Left ventricle myocardium inferior (tissue), 1 donor: ENCODE data around the gene CCDC183. TPM values are rescaled to one million over a fixed set of nuclear protein-coding genes. Genes with fewer than 3 reads are reported as not detected.
"Not testable (repeated sequence)": the region's sequence is repeated elsewhere in the genome, so short reads cannot be mapped to it uniquely, and the experiment has no call there.

Experiments
- DNase-seq: peaks from one replicate; pipeline ENCODE4 v3.0.0-alpha.2; 2020
- H3K27ac ChIP-seq: fragments of 200-600 bp; replicated peaks from 2 replicates; pipeline ENCODE4 v1.8.0; 2021
- H3K27me3 ChIP-seq: fragments of 200-600 bp; 2 replicates; pipeline ENCODE4 v1.8.0; 2021; ENCODE audit warnings: low read depth
- H3K36me3 ChIP-seq: fragments of 200-600 bp; 2 replicates; pipeline ENCODE4 v1.8.0; 2021
- H3K4me1 ChIP-seq: fragments of 200-600 bp; 2 replicates; pipeline ENCODE4 v1.8.0; 2021
- H3K4me3 ChIP-seq: fragments of 200-600 bp; 2 replicates; pipeline ENCODE4 v1.8.0; 2021; ENCODE audit warnings: mild to moderate bottlenecking, moderate library complexity
- H3K9me3 ChIP-seq: fragments of 200-600 bp; replicated peaks from 2 replicates; pipeline ENCODE4 v1.8.0; 2021
- CTCF ChIP-seq: fragments of 200-600 bp; IDR thresholded peaks from 2 replicates; pipeline ENCODE4 v1.8.0; 2021; ENCODE audit warnings: antibody characterized with exemption, mild to moderate bottlenecking, borderline replicate concordance
- intact Hi-C: fragments of 100-400 bp; cut with micrococcal nuclease; formaldehyde crosslinking; loops from one replicate; pipeline ENCODE4 v1.11.0; 2022
- total RNA-seq: library from RNA; stranded (reverse); fragmentation: NEBNext Ultra II Directional; extraction: Animal tissue kit (Norgen Biotek cat#: 25700); gene quantifications from one replicate; pipeline ENCODE4 v1.2.1, GENCODE V29; 2021
- donor health status: DM: no; HTN: yes; CAD: no; lungs with severe emphysema.

CCDC183 gene
- total RNA-seq, 1 donor from 2014 or later, result 2.1 TPM

- intact Hi-C loops, result no loop called here
- peaks cover 36% of the 10 kb centered on the region for H3K4me1 ChIP-seq
- H3K4me3 ChIP-seq, result no peak overlapping the region
- no peak for TF ChIP-seq CTCF
- DNase-seq, result no peak
- H3K27ac ChIP-seq, result no peak overlapping the region
- H3K9me3 ChIP-seq, result no peaks in the 10 kb centered on the region
- H3K27me3 ChIP-seq, result peaks cover 16% of the 10 kb centered on the region
- H3K36me3 ChIP-seq, result peaks cover 56% of the 10 kb centered on the region
These were observed 43.3 kb downstream of the CCDC183 start for GRCh38 chr9:136839229-136840139.

- H3K36me3 ChIP-seq, result peaks cover 51% of the 10 kb centered on the region
- no peak overlapping the region for H3K27ac ChIP-seq
- no peak for DNase-seq
- peaks cover 40% of the 10 kb centered on the region for H3K4me1 ChIP-seq
- intact Hi-C loops, result no loop called here
- H3K4me3 ChIP-seq, result no peak overlapping the region
- no peak for TF ChIP-seq CTCF
- no peaks in the 10 kb centered on the region for H3K9me3 ChIP-seq
- H3K27me3 ChIP-seq, result peaks cover 21% of the 10 kb centered on the region
These were observed 44.2 kb downstream of the CCDC183 start for GRCh38 chr9:136840140-136840876.

DNA sequence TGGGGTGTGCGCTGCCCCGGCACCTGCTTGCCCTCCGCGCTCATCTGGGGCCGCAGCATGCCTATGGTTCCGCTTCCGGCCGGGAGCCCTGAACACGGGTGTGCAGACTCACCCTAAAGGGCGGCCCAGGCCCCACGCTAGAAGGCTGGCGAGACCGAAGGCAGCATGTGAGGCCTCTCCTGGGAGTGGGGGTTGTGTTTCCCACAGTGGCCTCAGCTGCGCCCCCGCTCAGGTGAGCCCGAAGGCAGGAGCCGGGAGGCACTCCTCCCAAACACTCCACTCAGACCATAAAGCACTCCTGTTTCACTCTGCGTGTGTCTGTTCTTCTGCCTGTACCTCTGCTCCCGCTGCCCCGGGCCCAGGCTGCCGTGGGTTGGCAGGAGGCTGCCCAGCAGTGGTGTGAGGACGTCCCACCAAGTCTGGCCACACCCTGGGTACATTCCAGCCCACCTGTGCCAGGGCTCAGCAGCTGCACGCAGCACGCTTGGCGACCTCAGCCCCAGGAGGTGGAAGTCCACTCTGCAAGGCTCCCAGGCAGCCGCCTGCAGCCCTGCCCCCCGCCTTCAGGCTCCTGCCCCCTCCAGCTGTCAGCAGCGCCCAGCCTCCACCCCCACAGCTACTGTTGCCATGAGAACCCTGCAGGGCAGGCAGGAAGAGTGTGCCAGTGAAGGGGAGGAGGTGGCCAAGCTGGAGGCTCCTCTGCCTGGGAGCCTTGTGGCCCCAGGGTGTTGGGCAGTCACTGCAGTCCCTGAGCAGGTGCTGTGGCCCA, 44.9 kb downstream of the CCDC183 start:
- no peak overlapping the region for H3K27ac ChIP-seq
- DNase-seq, result no peak

DNA sequence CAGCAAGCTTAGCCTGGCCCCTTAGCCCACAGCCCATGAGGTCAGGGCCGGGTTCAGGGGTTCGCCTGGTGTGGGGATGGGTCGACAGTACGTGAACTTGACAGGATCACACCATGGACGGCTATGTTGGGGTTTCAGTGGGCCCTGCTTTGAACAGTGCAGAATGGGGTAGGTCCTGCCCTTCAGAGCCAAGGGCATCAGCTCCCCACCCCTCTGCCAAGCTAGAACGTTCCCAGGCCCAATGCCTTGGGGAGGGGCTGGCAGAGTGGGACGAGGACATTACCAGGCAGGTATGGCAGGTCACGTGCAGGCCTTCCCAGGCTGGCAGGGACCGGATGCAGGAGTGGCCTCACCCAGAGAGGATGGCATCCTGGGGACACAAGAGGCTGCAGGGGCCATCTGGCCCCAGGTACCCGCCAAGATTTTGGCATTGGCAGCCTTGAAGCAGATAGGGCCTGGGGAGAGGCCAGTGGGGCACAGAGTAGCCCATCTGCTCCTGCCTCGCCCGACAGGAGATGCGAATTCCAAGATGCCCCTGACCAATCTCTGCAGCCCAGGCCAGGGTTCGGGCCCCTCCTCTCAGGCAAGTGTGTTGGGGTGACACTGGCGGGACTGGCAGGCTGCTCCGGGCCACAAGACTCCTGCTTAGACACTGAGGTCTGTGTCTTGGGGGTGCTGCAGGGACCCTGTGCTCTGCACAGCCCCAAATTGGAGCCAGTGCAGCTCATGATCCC, 45.7 kb downstream of the CCDC183 start:
- peak overlapping the region; percentile 78 for H3K27ac ChIP-seq
- DNase-seq, intact Hi-C loops, H3K9me3 ChIP-seq: not testable (repeated sequence)
- H3K36me3 ChIP-seq, result peaks cover 36% of the 10 kb centered on the region
- peaks cover 35% of the 10 kb centered on the region for H3K27me3 ChIP-seq
- H3K4me3 ChIP-seq, result peak overlapping the region; percentile 74
- peaks cover 51% of the 10 kb centered on the region for H3K4me1 ChIP-seq

More for the DNA sequence above, 44.9 kb downstream of the CCDC183 start:
- Histone ChIP-seq H3K4me3 (no peak overlapping the region), H3K9me3 (no peaks in the 10 kb centered on the region), H3K27me3 (peaks cover 29% of the 10 kb centered on the region), H3K4me1 (peaks cover 45% of the 10 kb centered on the region), H3K36me3 (peaks cover 43% of the 10 kb centered on the region)
- intact Hi-C loops, result no loop called here
- no peak for TF ChIP-seq CTCF

- intact Hi-C loops, H3K9me3 ChIP-seq: not testable (repeated sequence)
- Histone ChIP-seq H3K27me3 (peaks cover 41% of the 10 kb centered on the region), H3K4me3 (peak within 1 kb of the TSS; percentile 74), H3K36me3 (peaks cover 31% of the 10 kb centered on the region), H3K4me1 (peaks cover 57% of the 10 kb centered on the region), H3K27ac (peak within 1 kb of the TSS; percentile 78)
- peak; percentile 78 for DNase-seq
- peak; percentile 97 for TF ChIP-seq CTCF
These were observed 46.3 kb downstream of the CCDC183 start, which contains the start of gene AJM1 for GRCh38 chr9:136842380-136842948. TSS of gene AJM1 (plus strand) at chr9:136842478. CDS start at chr9:136844415, 1,937 bp downstream.

DNA sequence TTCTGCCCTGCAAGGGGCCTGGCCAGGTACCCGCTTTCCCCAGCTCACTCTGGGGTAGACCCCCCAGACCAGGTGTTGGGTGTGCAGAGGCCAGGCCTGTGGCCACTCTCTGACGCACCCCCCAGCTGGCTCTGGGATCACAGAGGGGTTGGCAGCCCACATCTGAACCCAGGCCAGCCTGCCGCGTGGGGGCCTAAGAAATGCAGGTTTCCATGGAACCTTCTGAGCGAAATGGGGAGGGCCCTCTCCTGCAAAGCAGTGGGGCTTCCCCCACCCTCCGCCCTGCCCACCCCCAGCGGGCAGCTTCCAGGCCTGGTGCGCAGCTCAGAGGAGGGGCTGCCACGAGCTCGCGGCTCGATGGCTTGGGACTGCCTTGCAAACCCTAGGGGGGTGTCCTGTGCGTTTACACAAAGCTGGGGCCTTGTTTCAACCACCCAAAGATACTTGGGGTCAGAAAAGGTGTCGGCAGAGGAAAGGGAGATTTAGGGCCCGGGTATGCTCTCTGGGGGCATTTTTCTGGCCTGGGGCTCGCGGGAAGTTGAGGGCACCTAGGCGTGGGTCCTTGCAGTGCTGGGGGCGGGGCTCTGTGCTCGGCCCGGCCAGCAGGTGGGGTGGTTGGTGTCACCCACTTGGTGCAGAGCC, 47.1 kb downstream of the CCDC183 start:
- intact Hi-C loops, DNase-seq, H3K9me3 ChIP-seq: not testable (repeated sequence)
- peaks cover 23% of the 10 kb centered on the region for H3K36me3 ChIP-seq
- peak overlapping the region; percentile 74 for H3K4me3 ChIP-seq
- H3K27ac ChIP-seq, result peak overlapping the region; percentile 78
- peaks cover 65% of the 10 kb centered on the region for H3K4me1 ChIP-seq
- H3K27me3 ChIP-seq, result peaks cover 41% of the 10 kb centered on the region
